Coronary artery (tissue), 2 donors: ENCODE data around the gene POLR1D.

Source experiments
- DNase-seq: peaks from one replicate; pipeline ENCODE4 v3.0.0-alpha.2; 2017; ENCODE audit warnings: low spot score
- H3K27ac ChIP-seq, 2 donors: fragments of 200-600 bp; sonication (generic); one replicate each; pipeline ENCODE4 v1.5.1; 2016 to 2019
- H3K4me3 ChIP-seq: fragments of 200-600 bp; sonication (generic); 2 replicates; pipeline ENCODE4 v1.5.1; 2016; ENCODE audit warnings: mild to moderate bottlenecking, moderate library complexity
- CTCF ChIP-seq: fragments of 200-600 bp; sonication (generic); IDR thresholded peaks from one replicate; pipeline ENCODE4 v1.5.1; 2019; ENCODE audit warnings: antibody characterized with exemption

Gene POLR1D

GRCh38 chr13:27666951-27667350 lies 45.3 kb downstream of the POLR1D start:
- Histone ChIP-seq H3K4me3 (no peak overlapping the region), H3K27ac (no peak overlapping the region)
- no peak for DNase-seq
- no peak for TF ChIP-seq CTCF

GRCh38 chr13:27667946-27668345 lies 46.3 kb downstream of the POLR1D start:
- H3K27ac ChIP-seq, result no peak overlapping the region
- no peak overlapping the region for H3K4me3 ChIP-seq
- no peak for TF ChIP-seq CTCF
- DNase-seq, result no peak

- TF ChIP-seq CTCF, result no peak
- no peak overlapping the region for H3K27ac ChIP-seq
- H3K4me3 ChIP-seq, result no peak overlapping the region
- no peak for DNase-seq
These were observed 49.2 kb downstream of the POLR1D start for GRCh38 chr13:27670861-27671260.

- no peak for DNase-seq
- H3K27ac ChIP-seq, result no peak overlapping the region
- no peak overlapping the region for H3K4me3 ChIP-seq
- TF ChIP-seq CTCF, result no peak
These were observed 50.3 kb downstream of the POLR1D start for GRCh38 chr13:27672025-27672424.
